Epithelial cell of proximal tubule (primary cell): ENCODE measurements around the gene AFG1L. TPM values are rescaled to one million over a fixed set of nuclear protein-coding genes. Genes with fewer than 3 reads are reported as not detected.

ENCODE experiments used
- DNase-seq: peaks from one replicate; pipeline ENCODE4 v3.0.0-alpha.2; 2011; ENCODE audit warnings: low read depth
- H3K4me3 ChIP-seq: 2 replicates; pipeline ENCODE4 v1.5.1; 2011; ENCODE audit warnings: low read depth, mild to moderate bottlenecking, low read length
- CTCF ChIP-seq: conservative IDR thresholded peaks from 2 replicates; pipeline ENCODE4 v1.5.1; 2012; ENCODE audit warnings: low read depth, mild to moderate bottlenecking, low read length
- total RNA-seq: library from RNA; depleted of rRNA; stranded (reverse); fragments of >200 nt; gene quantifications from 2 replicates; pipeline ENCODE4 v1.2.3, GENCODE V29; 2015

The AFG1L gene
- total RNA-seq, 1 donor from 2014 or later = 1.8 TPM

DNA sequence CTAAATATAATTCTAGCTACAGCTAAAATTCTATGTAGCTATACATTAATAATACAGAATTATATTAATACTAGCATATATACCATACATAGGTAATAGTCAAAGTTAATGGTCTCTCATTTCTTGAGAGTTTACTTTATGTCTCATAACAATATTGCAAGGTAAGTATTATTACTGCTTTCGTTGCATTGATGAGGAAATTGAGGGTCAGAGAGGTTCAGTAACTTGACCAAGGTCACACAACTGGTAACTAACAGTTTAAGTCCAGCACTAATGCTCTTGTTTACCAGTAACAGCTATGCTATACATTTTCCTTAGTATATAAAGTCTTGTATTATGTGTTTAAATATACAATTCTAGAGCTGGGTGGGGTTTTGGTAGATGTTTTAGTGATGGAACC is 67.6 kb downstream of the AFG1L start:
- no peak for TF ChIP-seq CTCF
- no peak overlapping the region for H3K4me3 ChIP-seq
- DNase-seq = no peak

GRCh38 chr6:108363113-108363512 is 68.3 kb downstream of the AFG1L start:
- H3K4me3 ChIP-seq = no peak overlapping the region
- DNase-seq = no peak
- TF ChIP-seq CTCF = no peak

- H3K4me3 ChIP-seq = no peak overlapping the region
- no peak for DNase-seq
- no peak for TF ChIP-seq CTCF
Measured at GRCh38 chr6:108363889-108364313, 69.0 kb downstream of the AFG1L start.

GRCh38 chr6:108364470-108364869 is 69.6 kb downstream of the AFG1L start:
- no peak for TF ChIP-seq CTCF
- H3K4me3 ChIP-seq = no peak overlapping the region
- DNase-seq = no peak

DNA sequence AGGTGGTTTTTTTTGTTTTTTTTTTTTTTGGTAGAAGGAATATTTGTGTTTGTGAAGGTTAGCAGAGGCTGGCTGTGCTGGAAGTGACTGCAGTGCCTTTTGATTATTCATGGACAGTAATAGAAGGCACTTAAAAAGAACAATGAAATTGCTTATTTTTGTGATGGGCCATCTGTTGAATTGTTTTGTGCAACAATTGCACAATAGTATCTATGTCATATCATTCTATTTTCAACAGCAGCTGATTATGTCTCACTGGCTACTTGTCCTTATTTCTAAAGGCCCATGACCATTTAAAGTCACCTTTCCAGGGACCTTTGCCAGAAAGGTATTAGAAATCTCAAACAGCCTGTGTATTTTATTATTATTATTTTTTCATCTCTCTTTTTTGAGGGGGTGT is 70.6 kb downstream of the AFG1L start:
- no peak for TF ChIP-seq CTCF
- no peak for DNase-seq
- no peak overlapping the region for H3K4me3 ChIP-seq

DNA sequence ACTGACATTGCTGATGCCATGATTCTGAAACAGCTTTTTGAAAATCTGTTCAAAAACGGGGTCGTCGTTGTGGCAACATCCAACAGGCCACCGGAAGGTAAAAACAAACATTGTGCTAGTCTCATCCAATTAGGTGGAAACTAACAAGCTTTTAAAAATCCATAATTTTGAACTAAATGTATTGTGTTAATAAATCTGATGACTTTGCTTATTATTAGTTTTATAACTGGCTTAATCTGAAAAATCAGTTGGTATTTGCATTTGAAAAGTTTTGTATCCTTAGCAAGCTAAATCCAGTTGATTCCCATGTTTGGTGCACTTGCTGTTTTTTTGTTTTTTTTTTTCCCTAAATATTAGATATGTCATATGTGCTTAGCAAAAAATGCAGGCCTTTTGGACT is 71.4 kb downstream of the AFG1L start:
- TF ChIP-seq CTCF = no peak
- DNase-seq = no peak
- H3K4me3 ChIP-seq = no peak overlapping the region

DNA sequence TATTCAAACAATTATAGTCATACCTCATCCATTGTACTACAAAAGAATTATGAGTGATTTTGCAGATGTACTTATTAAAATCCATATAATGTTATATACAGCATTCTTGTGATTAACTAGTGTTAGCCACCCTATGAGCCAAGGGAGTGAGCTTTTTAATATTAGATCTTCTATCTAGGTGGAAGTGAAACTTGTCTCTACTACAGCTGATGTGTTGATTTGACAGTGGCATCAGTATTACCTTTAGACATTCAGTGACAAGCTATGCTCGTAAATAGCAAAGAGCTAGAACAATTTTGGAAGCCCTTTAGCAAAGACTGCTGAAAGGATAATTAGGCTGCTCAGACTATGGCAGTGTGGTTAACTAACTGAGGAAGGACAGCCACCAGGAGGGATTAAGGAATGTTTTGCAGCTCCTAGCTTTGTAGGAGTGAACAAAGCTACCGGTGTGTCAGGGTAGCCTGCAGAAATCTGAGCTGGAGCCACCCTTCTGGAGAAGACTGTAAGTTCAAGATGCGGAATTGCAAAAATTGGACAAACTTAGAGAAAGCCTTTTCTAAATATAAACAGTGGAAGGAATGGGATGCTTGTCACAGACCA is 73.7 kb downstream of the AFG1L start:
- no peak for DNase-seq
- no peak for TF ChIP-seq CTCF
- no peak overlapping the region for H3K4me3 ChIP-seq
